T follicular helper cell (primary cell): Measurements from ENCODE around the gene BOD1.
A peak's percentile ranks its signal among the peaks of the same experiment; 100 is the strongest.
"Not testable (repeated sequence)": the region's sequence is repeated elsewhere in the genome, so short reads cannot be mapped to it uniquely, and the experiment has no call there.

Experiments
- DNase-seq: peaks from one replicate; pipeline ENCODE4 v3.0.0-alpha.2; 2020; ENCODE audit warnings: low read depth

BOD1 gene

DNA sequence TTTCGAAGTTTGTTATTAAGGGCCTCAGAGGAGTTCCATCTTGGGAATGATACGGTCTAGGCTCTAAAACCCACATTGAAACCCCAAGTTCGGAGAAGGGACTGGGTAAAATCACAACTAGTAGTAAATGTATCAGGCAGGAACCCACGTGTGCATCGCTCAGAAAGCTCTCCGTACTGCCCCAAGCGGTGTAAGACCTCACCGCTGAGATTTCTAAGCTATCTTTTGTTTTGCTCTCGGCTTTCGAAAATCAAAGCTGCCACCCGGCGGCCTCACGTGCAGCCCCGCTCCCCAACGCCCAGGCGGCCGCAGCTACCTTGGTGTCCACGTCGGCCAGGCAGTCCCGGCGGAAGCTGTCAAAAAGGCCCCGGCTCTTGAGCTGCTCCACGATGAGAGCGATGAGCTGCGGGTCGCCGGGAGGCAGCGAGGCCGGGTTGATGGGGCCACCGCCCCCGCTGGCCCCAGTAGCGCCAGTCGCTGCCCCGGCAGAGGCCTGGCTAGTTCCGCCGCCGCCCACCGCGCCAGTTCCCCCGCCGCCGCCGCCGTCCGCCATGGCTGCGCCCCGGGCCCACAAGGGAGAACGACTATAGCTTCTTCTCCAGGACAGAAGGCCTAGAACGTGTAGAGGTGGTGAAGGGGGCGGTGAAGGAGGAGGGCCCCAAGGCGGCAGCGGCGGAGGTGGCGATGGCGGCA, 420 bp downstream of the BOD1 start:
- peak; percentile 58 for DNase-seq

DNA sequence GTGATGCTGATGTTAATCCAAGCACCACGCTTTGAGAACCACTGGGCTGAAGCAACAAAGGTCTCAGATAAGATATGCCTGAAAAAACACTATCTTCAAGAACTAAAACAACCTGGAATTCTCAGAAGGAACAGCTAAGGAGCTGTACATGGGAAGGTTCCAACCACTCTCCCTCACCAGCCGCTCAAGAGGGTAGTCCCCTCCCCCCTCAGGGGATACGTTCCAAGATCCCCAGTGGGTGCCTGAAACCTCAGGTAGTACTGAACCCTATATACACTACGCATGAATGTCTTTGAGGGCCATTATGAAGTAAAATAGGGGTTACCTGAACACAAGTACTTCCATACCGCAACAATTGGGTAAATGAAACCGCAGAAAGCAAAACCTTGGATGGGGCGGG, 1.9 kb downstream of the BOD1 start:
- no peak for DNase-seq

DNA sequence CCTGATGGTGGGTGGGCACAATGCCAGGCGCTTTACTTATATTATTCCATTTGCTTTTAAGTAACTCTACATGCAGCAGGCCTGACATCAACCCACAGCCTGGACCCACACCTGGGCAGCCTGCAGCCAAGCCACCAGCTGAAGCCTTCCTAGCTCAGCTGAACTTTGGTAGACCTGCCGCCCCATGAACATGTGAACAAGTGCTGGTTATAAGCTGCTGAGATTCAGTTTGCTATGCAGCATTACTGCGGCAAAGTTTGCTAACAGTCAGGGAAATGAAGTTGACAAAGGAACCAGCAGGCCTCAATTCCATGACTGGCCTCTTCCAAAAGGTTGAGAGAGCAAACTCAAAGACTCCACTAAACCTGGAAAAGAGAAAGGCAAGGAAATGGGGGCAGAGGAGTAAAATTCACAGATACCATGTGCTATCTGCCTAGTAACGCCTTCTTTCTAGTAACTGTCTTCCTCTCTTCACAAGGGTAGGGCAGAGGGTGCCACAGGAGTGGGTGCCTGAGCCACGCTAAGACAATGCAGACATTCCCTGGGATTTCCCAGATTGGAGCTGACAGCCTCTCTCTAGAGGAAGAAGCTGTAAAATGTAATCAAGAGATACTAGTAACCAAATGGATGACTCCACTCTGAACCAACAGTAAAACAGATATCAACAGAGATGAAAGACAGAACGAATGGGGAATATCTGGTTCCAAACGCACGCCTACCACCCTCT, 2.9 kb downstream of the BOD1 start:
- DNase-seq = no peak

DNA sequence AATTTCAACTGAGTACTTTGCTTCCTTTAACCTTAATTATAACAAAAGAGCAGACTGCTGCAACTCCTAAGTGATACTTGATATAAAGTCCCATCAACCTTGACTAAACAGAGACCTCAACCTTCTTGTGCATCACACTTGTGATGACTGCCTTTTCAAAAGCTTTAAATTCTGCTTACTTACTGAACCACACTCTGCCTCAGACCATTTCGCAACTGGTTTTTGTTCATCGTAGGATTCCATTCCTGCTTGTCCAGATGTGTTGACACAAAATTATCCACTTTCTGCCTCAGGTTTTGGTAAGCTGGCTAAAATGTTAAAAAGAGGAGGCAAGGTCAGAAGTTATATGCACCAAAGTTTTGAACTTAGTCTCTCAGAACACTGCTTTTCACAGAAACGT, 3.5 kb downstream of the BOD1 start:
- DNase-seq = no peak

DNA sequence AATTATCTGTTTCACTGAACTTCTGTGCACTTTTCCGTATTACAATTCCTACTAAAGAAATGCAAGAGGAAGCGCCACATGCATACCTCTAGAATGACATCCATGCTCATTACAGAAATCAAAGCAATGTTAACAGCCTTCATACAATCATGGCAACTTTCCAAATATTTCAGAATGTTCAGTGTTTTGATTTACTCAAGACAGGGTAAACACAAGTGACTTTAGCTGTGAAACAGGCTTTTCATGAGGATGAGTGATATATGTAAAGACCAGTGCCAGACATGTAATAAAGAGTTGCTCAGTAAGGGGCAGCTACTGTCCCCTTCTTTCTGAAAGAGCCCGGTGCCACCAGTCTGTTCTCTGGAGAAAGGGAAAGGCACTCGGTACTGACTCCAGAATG, 4.7 kb downstream of the BOD1 start:
- DNase-seq = no peak

DNA sequence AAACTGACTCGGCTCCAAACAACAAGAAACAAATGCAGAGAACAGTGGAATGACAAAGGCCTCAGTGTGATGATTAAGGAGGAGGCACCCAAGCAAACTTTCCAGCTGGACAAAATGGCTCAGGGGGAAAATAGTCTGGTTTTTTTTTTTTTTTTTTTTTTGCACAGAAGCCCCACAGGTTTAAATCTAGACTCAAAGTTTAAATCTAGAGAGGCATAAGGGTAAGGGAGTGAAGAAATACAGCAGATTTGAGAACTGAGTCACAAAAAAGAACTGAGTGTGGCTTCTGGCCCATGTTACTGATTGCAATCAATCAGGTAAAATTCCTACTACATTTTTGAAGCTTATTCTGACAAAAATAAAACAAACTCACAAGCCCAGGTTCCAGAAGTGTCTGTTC, 12.3 kb downstream of the BOD1 start:
- no peak for DNase-seq

DNA sequence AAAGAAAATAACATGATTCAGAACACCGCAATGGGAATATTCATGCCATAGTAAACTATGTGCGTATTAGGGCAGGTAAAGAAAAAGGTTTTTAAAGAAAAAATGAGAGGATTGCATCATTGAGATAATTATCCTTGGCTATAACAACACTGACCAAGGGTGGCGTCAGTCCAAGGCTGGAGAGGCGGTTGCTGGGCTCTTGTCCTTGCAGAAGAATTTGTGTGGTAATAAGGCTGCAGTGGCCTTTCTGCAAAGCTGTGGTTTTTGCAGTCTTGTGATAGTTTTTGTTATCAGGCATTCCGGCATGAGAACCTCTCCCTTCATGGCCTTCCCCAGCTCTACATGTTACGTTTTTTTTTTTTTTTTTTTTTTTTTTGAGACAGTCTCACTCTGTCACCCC, 14.0 kb downstream of the BOD1 start:
- DNase-seq = no peak

DNA sequence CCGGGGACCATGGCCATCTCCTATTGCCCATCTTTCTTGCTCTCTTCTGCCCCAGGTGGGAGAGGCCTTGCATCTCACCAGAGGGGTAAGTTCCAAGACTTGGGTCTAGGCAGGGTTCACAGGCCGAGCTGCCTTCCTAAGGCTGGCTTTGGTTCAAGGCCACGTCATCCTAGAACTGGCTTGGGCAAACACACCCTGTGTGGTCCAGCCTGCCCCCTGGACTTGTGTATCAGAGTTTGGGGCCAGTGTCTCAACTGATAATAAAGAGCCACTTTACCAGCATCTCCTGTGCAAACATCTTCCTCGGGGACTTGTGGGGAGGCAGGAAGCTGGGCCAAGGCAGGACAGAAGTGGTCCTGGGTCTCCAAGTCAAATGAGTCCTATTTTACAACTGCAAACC, 17.8 kb downstream of the BOD1 start:
- no peak for DNase-seq

DNA sequence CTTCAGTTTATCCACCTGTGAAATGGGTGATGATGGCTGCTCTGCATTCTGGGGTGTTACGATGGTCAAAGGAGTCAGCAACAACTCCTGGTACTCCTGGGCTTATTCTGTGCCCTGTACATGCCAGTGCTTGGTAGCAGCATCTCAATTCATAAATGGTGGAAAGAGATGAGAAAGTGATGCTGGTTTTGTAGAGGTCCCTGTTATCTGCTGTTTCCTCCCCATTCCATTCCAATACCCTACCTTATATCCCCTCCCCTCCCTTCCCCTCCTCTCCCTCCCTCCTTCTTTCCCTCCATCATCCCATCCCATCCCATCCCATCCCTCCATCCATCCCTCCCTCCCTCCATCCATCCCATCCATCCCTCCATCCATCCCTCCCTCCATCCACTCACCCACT, 19.1 kb downstream of the BOD1 start:
- DNase-seq = no peak

DNA sequence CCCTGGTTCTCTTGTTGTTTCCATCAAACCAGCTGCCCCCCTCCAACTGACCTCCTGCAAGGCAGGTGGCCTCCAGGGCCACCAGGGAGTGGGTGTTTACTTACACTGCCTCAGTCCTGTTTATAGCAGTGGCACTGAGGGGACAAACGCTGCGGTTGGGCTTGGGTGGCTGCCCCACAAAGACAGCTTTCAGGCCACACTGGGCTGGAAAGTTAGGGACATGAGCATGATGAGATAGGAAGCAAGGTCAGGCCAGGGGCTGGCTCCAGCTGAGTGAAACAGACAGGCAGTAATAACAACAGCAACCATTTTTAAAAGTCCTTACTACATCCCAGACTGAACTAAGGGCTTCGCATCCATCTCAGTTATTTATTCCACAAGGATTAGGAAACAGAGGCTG, 20.6 kb downstream of the BOD1 start:
- DNase-seq = no peak

DNA sequence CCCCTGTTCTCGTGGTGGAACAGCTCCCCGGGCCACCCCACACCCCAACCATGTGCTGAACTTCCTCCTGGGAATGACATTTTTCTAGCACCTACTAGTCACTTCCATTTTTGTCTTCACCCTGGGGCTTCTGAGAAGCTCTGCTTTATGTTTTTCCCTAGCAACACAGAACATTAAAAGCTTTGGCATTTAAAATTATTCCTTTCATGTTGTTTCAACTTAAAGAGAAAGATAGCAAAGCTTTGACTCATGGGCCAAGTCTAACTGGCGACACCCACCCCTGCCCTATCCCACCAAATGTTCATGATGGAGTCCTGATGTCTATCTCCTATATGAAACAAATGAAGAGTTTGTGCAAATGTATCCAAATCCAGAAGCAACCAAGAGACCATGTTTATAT, 22.4 kb downstream of the BOD1 start:
- no peak for DNase-seq

DNA sequence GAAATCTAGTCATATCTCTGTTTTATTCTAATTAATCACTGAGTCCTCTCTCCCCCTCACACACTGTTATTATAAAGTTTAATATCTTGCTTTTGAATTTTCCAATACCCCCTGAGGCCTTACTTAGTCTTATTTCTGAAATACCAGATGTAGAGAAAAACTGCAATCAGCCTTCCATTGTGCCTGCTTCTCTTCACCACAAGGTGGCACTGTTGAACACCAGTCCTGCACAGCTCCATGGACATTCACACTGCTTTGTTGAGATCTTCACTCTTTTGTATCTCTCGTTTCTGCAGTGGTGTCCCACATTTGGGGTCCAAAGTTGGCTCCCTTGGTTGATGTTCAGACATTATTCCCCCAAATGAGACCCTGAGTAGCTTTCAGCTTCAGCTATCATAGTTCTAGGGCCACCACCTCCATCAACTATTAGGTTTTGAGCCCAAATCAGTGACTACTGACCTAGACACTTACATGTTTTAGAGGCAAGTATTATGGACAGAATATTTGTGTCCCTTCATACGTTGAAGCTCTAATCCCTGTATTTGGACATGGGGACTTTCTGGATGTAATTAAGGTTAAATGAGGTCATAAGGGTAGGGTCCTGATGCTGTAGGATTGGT, 24.3 kb downstream of the BOD1 start:
- no peak for DNase-seq

DNA sequence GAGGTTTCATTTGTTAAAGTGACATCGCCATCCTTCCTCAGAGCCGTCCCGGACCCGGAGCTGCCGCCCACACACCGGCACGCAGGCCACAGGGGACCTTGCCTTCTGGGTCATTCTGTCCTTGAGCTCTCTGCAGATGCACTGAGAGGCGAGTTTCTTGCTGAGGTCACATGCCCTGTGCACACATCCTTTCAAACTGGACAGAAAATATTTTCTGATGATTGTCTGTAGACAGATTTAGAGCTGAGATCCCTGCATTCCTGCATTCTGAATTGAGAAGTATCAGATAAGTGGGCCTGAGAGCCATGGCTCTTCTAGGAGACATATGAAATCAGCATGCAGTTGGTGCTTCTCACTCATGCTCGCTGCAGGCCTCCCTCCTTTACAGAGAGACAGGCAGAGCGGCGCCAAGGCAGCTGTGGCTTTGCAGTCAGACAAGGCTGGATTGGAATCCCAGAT, 25.4 kb downstream of the BOD1 start:
- no peak for DNase-seq

DNA sequence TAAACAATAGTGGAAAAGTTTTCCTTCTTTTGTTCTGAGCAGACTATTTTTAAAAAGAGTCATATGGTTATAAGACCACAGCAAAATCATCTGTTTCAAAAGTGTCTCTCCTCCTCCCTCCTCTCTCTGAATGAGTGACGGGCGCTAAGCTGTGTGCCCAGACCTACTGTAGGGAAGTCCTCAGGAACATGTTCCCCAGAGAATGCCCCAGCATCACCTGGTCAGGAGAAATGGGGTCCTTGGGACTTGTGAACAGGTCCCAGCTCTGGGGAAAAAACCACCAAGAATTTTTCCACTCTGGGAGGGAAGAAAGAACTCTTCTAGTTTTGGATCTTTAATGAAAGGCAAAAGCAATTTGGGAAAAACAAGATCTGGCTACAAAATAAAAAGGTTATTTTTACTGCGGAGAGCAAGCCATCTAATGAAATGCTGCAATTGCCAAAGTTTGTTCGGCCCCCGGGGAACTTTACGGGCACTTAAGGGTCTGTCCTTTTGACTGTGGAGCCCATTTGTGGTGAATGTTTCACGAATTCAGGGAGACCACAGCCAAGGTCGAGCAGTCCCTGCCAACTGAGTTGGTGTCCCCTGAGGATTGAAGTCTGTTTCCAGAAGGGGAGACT, 25.9 kb downstream of the BOD1 start:
- DNase-seq = no peak

DNA sequence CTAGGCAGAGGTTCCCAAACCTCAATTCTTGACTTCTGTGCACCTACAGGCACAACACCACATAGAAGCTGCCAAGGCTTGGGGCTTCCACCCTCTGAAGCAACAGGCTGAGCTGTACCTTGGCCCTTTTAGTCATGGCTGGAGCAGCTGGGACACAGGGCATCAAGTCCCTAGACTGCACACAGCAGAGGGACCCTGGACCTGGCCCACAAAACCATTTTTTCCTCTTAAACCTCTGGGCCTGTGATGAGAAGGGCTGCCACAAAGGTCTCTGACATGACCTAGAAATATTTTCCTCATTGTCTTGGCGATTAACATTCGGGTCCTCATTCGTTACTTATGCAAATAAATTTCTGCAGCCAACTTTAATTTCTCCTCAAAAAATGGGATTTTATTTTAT, 30.3 kb downstream of the BOD1 start:
- DNase-seq = not testable (repeated sequence)

DNA sequence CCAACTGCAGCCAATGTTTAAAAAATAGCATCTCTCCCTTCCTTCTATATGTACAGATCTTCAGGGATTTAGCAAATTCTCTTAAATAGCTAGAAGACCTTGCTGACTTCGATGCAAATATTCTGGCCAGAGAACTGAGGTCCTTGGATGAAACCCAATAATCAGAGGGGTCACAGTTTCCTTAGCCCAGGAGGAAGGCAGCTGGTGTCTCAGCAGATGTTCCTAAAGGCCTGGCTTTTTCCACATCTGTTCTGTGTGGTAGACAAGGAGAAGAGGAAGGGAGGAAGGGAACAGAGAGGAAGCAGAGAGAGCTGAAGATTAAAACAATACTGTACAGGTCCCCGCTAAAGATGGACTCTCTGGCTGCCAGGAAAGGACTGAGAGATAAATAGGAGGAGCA, 33.1 kb downstream of the BOD1 start:
- DNase-seq = no peak

DNA sequence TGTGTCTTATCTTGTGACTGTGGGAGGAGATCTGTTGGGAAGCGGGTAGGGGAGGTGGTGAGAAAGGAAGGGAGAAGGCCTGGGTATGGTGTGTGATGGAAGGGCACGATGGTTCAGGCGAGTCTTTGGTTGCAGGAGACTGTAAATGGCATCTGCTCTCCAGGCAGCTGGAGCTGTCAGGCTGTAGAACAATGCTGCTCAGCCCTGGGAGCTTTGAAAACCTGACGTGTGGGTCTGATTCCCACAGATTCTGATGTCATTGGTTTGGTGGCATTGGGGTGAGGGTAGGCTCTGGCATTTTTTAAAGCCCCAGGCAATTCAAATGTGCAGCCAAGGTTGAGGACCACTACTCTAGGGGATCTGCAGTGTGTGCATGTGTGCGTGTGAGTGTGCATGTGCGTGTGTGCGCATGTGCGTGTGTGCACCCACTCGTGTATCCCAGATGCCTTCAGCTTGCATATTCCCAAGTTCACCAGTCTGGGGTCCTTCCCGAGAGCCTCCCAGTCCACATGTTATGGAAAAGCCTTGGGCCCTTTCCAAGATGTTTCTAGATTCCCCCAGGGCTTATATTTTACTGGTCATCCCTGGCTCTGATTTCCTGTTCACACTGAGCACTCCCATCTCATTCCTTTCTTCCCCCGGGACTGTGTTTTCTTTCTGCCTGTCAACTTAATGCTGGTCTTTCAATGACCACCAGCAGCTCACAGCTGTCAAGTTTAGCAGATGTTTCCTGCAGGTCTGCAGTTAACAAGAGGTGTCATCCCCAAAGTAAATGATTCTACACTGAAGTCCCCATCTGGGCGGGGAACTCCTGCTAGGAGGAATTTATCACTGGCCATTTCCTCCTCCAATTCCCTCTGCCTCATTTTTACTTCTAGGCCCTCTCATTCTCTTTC, 34.0 kb downstream of the BOD1 start:
- DNase-seq = no peak

DNA sequence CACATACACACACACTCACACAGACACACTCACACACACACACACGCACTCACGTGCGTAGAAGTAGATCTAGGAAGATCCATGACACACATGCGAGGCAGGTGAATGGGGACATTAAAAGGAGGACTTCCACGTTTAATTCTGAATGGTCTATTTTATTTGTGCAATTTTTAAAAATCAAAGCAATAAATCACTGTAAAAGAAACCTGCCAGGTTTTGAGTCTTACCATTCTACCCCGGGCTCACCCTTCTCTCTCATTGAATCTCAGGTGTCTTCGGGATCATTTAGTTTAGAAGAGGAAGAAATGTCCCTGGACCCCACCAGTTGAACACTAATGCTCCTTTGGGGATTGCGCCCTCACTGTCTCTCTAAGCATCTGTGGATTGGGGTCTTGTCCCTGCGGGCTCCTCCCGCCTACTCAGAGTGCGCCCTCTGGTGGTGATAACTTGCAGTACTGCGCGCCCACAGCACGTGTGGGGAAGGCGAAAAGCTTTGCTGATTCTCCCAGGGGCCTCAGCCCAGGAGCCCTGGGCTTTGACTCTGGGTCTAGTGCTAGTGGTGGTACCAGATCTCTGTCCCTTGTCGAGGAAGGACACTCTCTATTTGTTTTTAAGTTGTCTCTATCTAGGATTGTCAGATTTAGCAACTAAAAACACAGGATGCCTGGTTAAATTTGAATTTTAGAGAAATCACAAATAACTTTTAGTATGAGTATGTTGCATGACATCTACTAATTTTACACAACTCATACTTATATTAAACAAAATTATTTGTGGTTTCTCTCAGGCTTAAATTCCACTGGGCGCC, 34.8 kb downstream of the BOD1 start:
- no peak for DNase-seq

DNA sequence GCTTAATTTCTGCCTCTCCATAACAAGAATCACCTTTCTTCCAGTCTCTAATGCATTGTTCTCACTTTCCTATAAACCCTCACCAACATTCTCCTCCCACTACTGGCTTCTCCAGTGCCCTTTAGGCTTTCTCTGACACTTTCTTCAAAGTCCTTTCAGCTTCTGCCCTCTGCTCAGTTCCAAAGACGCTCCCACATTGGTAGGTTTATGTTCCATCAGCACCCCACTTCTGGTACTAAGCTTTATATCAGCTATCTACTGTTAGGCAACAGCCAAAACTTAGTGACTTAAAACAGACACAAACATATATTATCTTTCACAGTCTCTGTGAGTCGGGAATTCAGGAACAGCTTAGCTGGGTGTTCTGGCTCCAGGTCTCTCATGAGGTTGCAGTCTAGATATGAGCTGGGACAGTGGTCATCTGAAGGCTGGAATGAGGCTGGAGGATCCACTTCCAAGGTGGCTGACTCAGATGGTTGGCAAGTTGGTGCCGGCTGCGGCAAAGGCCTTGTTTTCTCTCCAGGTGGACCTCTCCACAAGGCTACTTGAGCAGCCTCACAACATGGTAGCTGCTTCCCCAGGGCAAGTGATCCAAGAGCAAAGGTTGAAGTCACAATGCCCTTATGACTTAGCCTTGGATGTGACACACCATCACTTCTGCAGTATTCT, 37.4 kb downstream of the BOD1 start:
- no peak for DNase-seq

DNA sequence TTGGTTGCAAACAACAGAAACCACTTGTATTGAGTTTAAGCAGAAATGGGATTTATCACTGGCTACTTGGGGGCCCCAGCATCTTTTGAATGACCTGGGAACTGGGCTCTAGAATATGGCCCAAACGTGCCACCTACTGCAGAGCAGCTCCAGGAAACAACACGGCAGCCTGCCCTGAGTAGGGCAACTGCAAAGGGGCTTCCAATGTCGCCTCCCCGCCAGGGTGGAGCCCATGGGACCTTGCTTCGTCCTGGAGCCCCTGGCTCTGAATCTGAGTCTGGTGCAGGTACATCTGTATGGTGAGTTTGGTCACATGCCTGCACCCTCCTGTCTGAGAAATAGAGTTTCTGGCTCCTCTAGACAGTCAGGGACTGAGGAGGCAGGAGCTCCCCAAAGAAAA, 38.6 kb downstream of the BOD1 start:
- DNase-seq = no peak
